Endodermal cell (in vitro differentiated cells): ENCODE measurements around the gene DPP4. TPM values are rescaled to one million over a fixed set of nuclear protein-coding genes. Genes with fewer than 3 reads are reported as not detected.

Experiments used
- DNase-seq: peaks from one replicate; pipeline ENCODE4 v3.0.0-alpha.2; 2017
- H3K27ac ChIP-seq: 2 replicates; pipeline ENCODE4 v1.5.1; 2013; ENCODE audit warnings: mild to moderate bottlenecking, low read depth, low read length, moderate library complexity
- H3K27me3 ChIP-seq: 2 replicates; pipeline ENCODE4 v1.6.1; 2013; ENCODE audit warnings: mild to moderate bottlenecking, low read length, moderate library complexity; ENCODE audit not compliant: insufficient read depth, control insufficient read depth, poor library complexity, severe bottlenecking
- H3K36me3 ChIP-seq: 2 replicates; pipeline ENCODE4 v1.7.0; 2013; ENCODE audit warnings: mild to moderate bottlenecking, low read length, moderate library complexity; ENCODE audit not compliant: control insufficient read depth, insufficient read depth
- H3K4me1 ChIP-seq: one replicate; pipeline ENCODE4 v1.7.0; 2013; ENCODE audit warnings: low read length; ENCODE audit not compliant: control insufficient read depth, insufficient read depth
- H3K4me3 ChIP-seq: 2 replicates; pipeline ENCODE4 v1.5.1; 2013; ENCODE audit warnings: mild to moderate bottlenecking, low read length, moderate library complexity
- H3K9ac ChIP-seq: 2 replicates; pipeline ENCODE4 v1.6.1; 2013; ENCODE audit warnings: mild to moderate bottlenecking, low read length, moderate library complexity; ENCODE audit not compliant: poor library complexity, severe bottlenecking; ENCODE audit errors: extremely low read depth
- H3K9me3 ChIP-seq: 2 replicates; pipeline ENCODE4 v1.6.1; 2013; ENCODE audit warnings: mild to moderate bottlenecking, low read length, moderate library complexity; ENCODE audit not compliant: control insufficient read depth
- H3K27ac Mint-ChIP-seq: 2 replicates; pipeline ENCODE4 v1.8.0; 2020; ENCODE audit warnings: mixed read lengths
- H3K27me3 Mint-ChIP-seq: 2 replicates; pipeline ENCODE4 v1.8.0; 2021; ENCODE audit warnings: mild to moderate bottlenecking, mixed read lengths; ENCODE audit not compliant: insufficient read depth
- H3K36me3 Mint-ChIP-seq: 2 replicates; pipeline ENCODE4 v1.8.0; 2020; ENCODE audit warnings: low read depth, mixed read lengths
- H3K4me1 Mint-ChIP-seq: 2 replicates; pipeline ENCODE4 v1.8.0; 2020; ENCODE audit warnings: mixed read lengths
- H3K4me3 Mint-ChIP-seq: 2 replicates; pipeline ENCODE4 v1.8.0; 2020; ENCODE audit warnings: mild to moderate bottlenecking, moderate library complexity, mixed read lengths
- H3K9me3 Mint-ChIP-seq: 2 replicates; pipeline ENCODE4 v1.8.0; 2020; ENCODE audit warnings: mild to moderate bottlenecking, mixed read lengths
- CTCF ChIP-seq: fragments of 200-600 bp; sonication (generic); conservative IDR thresholded peaks from 2 replicates; pipeline ENCODE4 v1.5.0; 2021; ENCODE audit warnings: antibody characterized with exemption, mild to moderate bottlenecking
- WGBS, 2 experiments: methylation state at CpG; one replicate each; pipeline versions ENCODE4 v1.1.5 to v1.1.7; 2013; ENCODE audit warnings: missing lambda C conversion rate in 2 of 2, mixed read lengths in 1 of 2; ENCODE audit not compliant: insufficient coverage in 1 of 2, insufficient read length in 1 of 2; 5-methylcytosine and 5-hydroxymethylcytosine counted together
- total RNA-seq, 2 donors: library from RNA; stranded (reverse); fragmentation: NEBNext Ultra II Directional in 1 of 2; extraction: Animal tissue kit (Norgen Biotek cat#: 25700) in 1 of 2; gene quantifications; 2 replicates in 1 of 2; 3 replicates in 1 of 2; pipeline ENCODE4 v1.2.1, GENCODE V29; 2021

DPP4 gene
- total RNA-seq, 2 donors from 2014 or later = 0.46 to 1.2 TPM

- peaks cover 8% of the 10 kb centered on the region for H3K4me1 ChIP-seq
- H3K9me3 Mint-ChIP-seq = no peaks in the 10 kb centered on the region
- no peak for DNase-seq
- no peak overlapping the region for H3K9ac ChIP-seq
- no peaks in the 10 kb centered on the region for H3K9me3 ChIP-seq
- H3K27ac Mint-ChIP-seq = no peak overlapping the region
- no peaks in the 10 kb centered on the region for H3K36me3 Mint-ChIP-seq
- no peak overlapping the region for H3K4me3 Mint-ChIP-seq
- no peak for TF ChIP-seq CTCF
- no peaks in the 10 kb centered on the region for H3K36me3 ChIP-seq
- H3K4me1 Mint-ChIP-seq = peaks cover 17% of the 10 kb centered on the region
- H3K27ac ChIP-seq = no peak overlapping the region
- H3K27me3 Mint-ChIP-seq = no peaks in the 10 kb centered on the region
- no peak overlapping the region for H3K4me3 ChIP-seq
- 89 to 91% methylated on average over 3 to 5 of the region's 5 CpGs for WGBS, 2 experiments
- no peaks in the 10 kb centered on the region for H3K27me3 ChIP-seq
Observed at GRCh38 chr2:161994761-161995520, 79.1 kb downstream of the DPP4 start.

- Histone ChIP-seq H3K36me3 (no peaks in the 10 kb centered on the region), H3K4me3 (no peak overlapping the region), H3K27me3 (no peaks in the 10 kb centered on the region), H3K9me3 (no peaks in the 10 kb centered on the region), H3K4me1 (peaks cover 8% of the 10 kb centered on the region), H3K27ac (no peak overlapping the region), H3K9ac (no peak overlapping the region)
- no peaks in the 10 kb centered on the region for H3K27me3 Mint-ChIP-seq
- no peaks in the 10 kb centered on the region for H3K36me3 Mint-ChIP-seq
- 57 to 89% methylated on average over 2 to 3 of the region's 3 CpGs for WGBS, 2 experiments
- H3K4me1 Mint-ChIP-seq = peaks cover 12% of the 10 kb centered on the region
- no peaks in the 10 kb centered on the region for H3K9me3 Mint-ChIP-seq
- DNase-seq = no peak
- no peak overlapping the region for H3K27ac Mint-ChIP-seq
- H3K4me3 Mint-ChIP-seq = no peak overlapping the region
- no peak for TF ChIP-seq CTCF
Observed at GRCh38 chr2:161992531-161992930, 81.5 kb downstream of the DPP4 start.

DNA sequence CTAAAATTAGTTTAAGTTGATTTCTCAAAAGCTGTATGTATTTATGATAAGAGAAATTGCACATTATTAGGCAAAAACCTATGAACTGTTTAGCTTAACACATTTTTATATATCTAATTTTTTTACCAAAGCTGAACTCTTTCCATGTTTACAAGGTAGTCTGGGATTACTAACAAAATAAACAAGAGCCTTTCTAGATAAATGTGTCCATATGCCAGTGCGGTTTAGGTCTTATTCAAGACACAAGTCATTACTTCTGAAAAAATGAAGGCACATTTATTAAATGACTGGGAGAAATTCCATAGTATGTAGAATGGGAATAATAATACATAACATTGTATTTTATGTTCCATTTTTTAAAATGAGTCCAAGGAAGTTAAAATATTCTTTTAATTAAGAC lies 82.0 kb downstream of the DPP4 start:
- Histone ChIP-seq H3K4me1 (peaks cover 8% of the 10 kb centered on the region), H3K27me3 (no peaks in the 10 kb centered on the region), H3K27ac (no peak overlapping the region), H3K9ac (no peak overlapping the region), H3K4me3 (no peak overlapping the region), H3K9me3 (no peaks in the 10 kb centered on the region), H3K36me3 (no peaks in the 10 kb centered on the region)
- Mint-ChIP-seq H3K4me1 (peaks cover 12% of the 10 kb centered on the region), H3K36me3 (no peaks in the 10 kb centered on the region), H3K4me3 (no peak overlapping the region), H3K27ac (no peak overlapping the region), H3K9me3 (no peaks in the 10 kb centered on the region), H3K27me3 (no peaks in the 10 kb centered on the region)
- 100% methylated on average over 1 of the region's 1 CpG; no CpG with 5 or more reads in 1 of the 2 experiments for WGBS, 2 experiments
- TF ChIP-seq CTCF = no peak
- DNase-seq = no peak
